GM12878 (cell line): ENCODE results near the gene ZNF700. TPM values are rescaled to one million over a fixed set of nuclear protein-coding genes. Genes with fewer than 3 reads are reported as not detected.
"Not testable (repeated sequence)": the region's sequence is repeated elsewhere in the genome, so short reads cannot be mapped to it uniquely, and the experiment has no call there.

Experiments
- ATAC-seq: fragments of 200-7000 bp; cut with Tn5 transposase; 3 replicates; pipeline ENCODE4 v1.9.1; 2020; ENCODE audit warnings: mild to moderate bottlenecking, moderate library complexity
- BruUV-seq: library from RNA; stranded (reverse); fragments of 400-500 nt; replicated peaks from 2 replicates; lab custom pipeline; 2021; lab: Mats Ljungman, UMichigan
- CTCF ChIA-PET: fragments of 300-600 bp; sonication (Branson Sonifier 250); formaldehyde crosslinking; extraction: SDS; loops from one replicate; lab custom pipeline; 2021; ENCODE audit warnings: inconsistent platforms; lab: Yijun Ruan, JAX
- POLR2A ChIA-PET: fragments of 350-600 bp; formaldehyde crosslinking; extraction: SDS; loops from one replicate; lab custom pipeline; 2021; ENCODE audit warnings: inconsistent platforms; lab: Charles Lee
- RAD21 ChIA-PET: fragments of 300-600 bp; sonication (Branson Sonifier 250); formaldehyde crosslinking; loops from one replicate; lab custom pipeline; 2023; ENCODE audit warnings: antibody characterized with exemption; ENCODE audit not compliant: unreplicated experiment; lab: Charles Lee
- SMC1A ChIA-PET: fragments of 300-600 bp; sonication (Branson Sonifier 250); formaldehyde crosslinking; loops from one replicate; lab custom pipeline; 2023; ENCODE audit not compliant: unreplicated experiment, uncharacterized antibody; lab: Charles Lee
- DNase-seq: peaks from one replicate; pipeline ENCODE4 v3.0.0-alpha.2; 2011; ENCODE audit warnings: low read depth, low spot score
- FAIRE-seq: peaks from 3 replicates; lab custom pipeline; 2011; peaks lifted over from hg19 to GRCh38; lab: Jason Lieb, UNC
- H2AFZ ChIP-seq: 2 replicates; pipeline ENCODE4 v1.6.0; 2011; ENCODE audit warnings: low read depth, low read length, control low read depth; ENCODE audit not compliant: control insufficient read depth
- H3K27ac ChIP-seq: 2 replicates; pipeline ENCODE4 v1.5.1; 2011; ENCODE audit warnings: control low read depth; ENCODE audit not compliant: control insufficient read depth, insufficient read depth
- H3K27me3 ChIP-seq, 2 experiments: replicated peaks in 1 of 2; 2 replicates each; pipeline versions ENCODE4 v1.6.0 to v1.6.1; 2011; ENCODE audit warnings: low read length in 1 of 2; ENCODE audit not compliant: control insufficient read depth in 2 of 2, insufficient read depth in 2 of 2
- H3K36me3 ChIP-seq, 2 experiments: 2 replicates each; pipeline ENCODE4 v1.5.1; 2011; ENCODE audit warnings: low read length in 1 of 2; ENCODE audit not compliant: control insufficient read depth in 2 of 2, insufficient read depth in 2 of 2
- H3K4me1 ChIP-seq: 2 replicates; pipeline ENCODE4 v1.6.1; 2011; ENCODE audit warnings: mild to moderate bottlenecking, low read length, moderate library complexity, mixed read lengths; ENCODE audit not compliant: control insufficient read depth, insufficient read depth
- H3K4me2 ChIP-seq: 2 replicates; pipeline ENCODE4 v1.6.0; 2011; ENCODE audit warnings: control low read depth; ENCODE audit not compliant: control insufficient read depth, insufficient read depth
- H3K4me3 ChIP-seq: fragments of 200-600 bp; sonication (generic); 2 replicates; pipeline ENCODE4 v1.5.1; 2016
- H3K79me2 ChIP-seq: 2 replicates; pipeline ENCODE4 v1.6.0; 2011; ENCODE audit warnings: low read length; ENCODE audit not compliant: control insufficient read depth, insufficient read depth
- H3K9ac ChIP-seq: 2 replicates; pipeline ENCODE4 v1.8.0; 2011; ENCODE audit warnings: low read length, control low read depth, mixed read lengths; ENCODE audit not compliant: control insufficient read depth, insufficient read depth
- H3K9me3 ChIP-seq: replicated peaks from 3 replicates; pipeline ENCODE4 v1.5.1; 2011; ENCODE audit warnings: mild to moderate bottlenecking, low read length; ENCODE audit not compliant: control insufficient read depth, insufficient read depth
- H4K20me1 ChIP-seq: 2 replicates; pipeline ENCODE4 v1.6.0; 2011; ENCODE audit not compliant: control insufficient read depth, insufficient read depth
- BHLHE40 ChIP-seq, 2 experiments: fragments of 450-650 bp in 1 of 2; IDR thresholded peaks; 2 replicates each; pipeline ENCODE4 v1.6.1; 2011 to 2017; ENCODE audit warnings: low read depth in 2 of 2, borderline replicate concordance in 1 of 2, improper control_type of control experiment in 1 of 2, low read length in 1 of 2, mild to moderate bottlenecking in 1 of 2
- BRCA1 ChIP-seq: IDR thresholded peaks from 2 replicates; pipeline ENCODE4 v1.6.1; 2011; ENCODE audit warnings: low read depth, low read length, improper control_type of control experiment
- CBX5 ChIP-seq: sonication (generic); IDR thresholded peaks from 2 replicates; pipeline ENCODE4 v1.6.1; 2016; ENCODE audit warnings: low read depth, moderate library complexity, mild to moderate bottlenecking, inconsistent platforms
- E2F4 ChIP-seq: IDR thresholded peaks from 2 replicates; pipeline ENCODE4 v1.6.1; 2012; ENCODE audit warnings: low read depth, low read length, improper control_type of control experiment
- E2F8 ChIP-seq: fragments of 450-650 bp; IDR thresholded peaks from 2 replicates; pipeline ENCODE4 v1.6.1; 2018; ENCODE audit warnings: mild to moderate bottlenecking, low read depth, moderate library complexity; ENCODE audit not compliant: partially characterized antibody
- ETV6 ChIP-seq, 2 experiments: fragments of 450-650 bp in 1 of 2; IDR thresholded peaks in 1 of 2; conservative IDR thresholded peaks in 1 of 2; 2 replicates each; pipeline ENCODE4 v1.6.1; 2014; ENCODE audit warnings: antibody characterized with exemption in 1 of 2, borderline replicate concordance in 1 of 2, low read depth in 1 of 2, mild to moderate bottlenecking in 1 of 2, moderate library complexity in 1 of 2
- SMAD5 ChIP-seq: IDR thresholded peaks from 2 replicates; pipeline ENCODE4 v1.6.1; 2016; ENCODE audit warnings: antibody characterized with exemption, low read depth
- SREBF1 ChIP-seq: IDR thresholded peaks from 2 replicates; pipeline ENCODE4 v1.6.1; 2012; ENCODE audit warnings: mild to moderate bottlenecking, low read length
- SREBF2 ChIP-seq: IDR thresholded peaks from 2 replicates; pipeline ENCODE4 v1.6.1; 2012; ENCODE audit warnings: mild to moderate bottlenecking, low read length
- ZBTB33 ChIP-seq: fragments of 450-650 bp; IDR thresholded peaks from 2 replicates; pipeline ENCODE4 v1.6.1; 2017; ENCODE audit warnings: mild to moderate bottlenecking
- ZNF24 ChIP-seq: fragments of 450-650 bp; IDR thresholded peaks from 2 replicates; pipeline ENCODE4 v1.6.1; 2017; ENCODE audit warnings: antibody characterized with exemption, mild to moderate bottlenecking
- WGBS: methylation state at CpG from one replicate; pipeline ENCODE4 v1.1.6; 2016; ENCODE audit warnings: low lambda C conversion rate; ENCODE audit not compliant: insufficient replicate concordance, insufficient coverage; ENCODE audit errors: missing lambda C conversion rate; 5-methylcytosine and 5-hydroxymethylcytosine counted together
- in situ Hi-C: fragments of 300-500 bp; cut with MboI; formaldehyde crosslinking; loops from 9 replicates; pipeline ENCODE4 v1.14.3; 2018; ENCODE audit warnings: mixed read lengths
- intact Hi-C: fragments of 100-400 bp; cut with micrococcal nuclease; formaldehyde crosslinking; loops from one replicate; pipeline ENCODE4 v1.14.2; 2022; ENCODE audit not compliant: unreplicated experiment
- polyA plus RNA-seq, 11 experiments: library from polyadenylated mRNA; depleted of rRNA in 4 of 11; unstranded in 6 of 11; stranded (reverse) in 5 of 11; fragments of >200 nt; fragmentation: Nextera tagmentation in 4 of 11; fragmentation: Illumina TruSeq in 1 of 11; extraction: Ambion mirVana in 4 of 11; extraction: Trizol in 1 of 11; gene quantifications; 1 replicate in 1 of 11; 2 replicates in 10 of 11; pipeline versions ENCODE4 v1.2.1 to v1.2.3, GENCODE V29; 2011 to 2016; ENCODE audit warnings: inconsistent platforms in 2 of 11, missing spikeins in 2 of 11, low read depth in 1 of 11
- total RNA-seq, 4 experiments: library from RNA; depleted of rRNA in 3 of 4; stranded (reverse); fragments of >200 nt in 3 of 4; fragmentation: Illumina TruSeq in 1 of 4; extraction: Trizol in 1 of 4; gene quantifications; 2 replicates each; pipeline versions ENCODE4 v1.2.1 to v1.2.3, GENCODE V29; 2013 to 2021

Gene ZNF700
- total and polyA plus RNA-seq, 10 of the 15 experiments (the other 5 are each of a cell fraction or from before 2014, with no cell fraction given): 6.7 to 16.0 (median 11.1) TPM

GRCh38 chr19:11924886-11925650, at the start of gene ZNF700 (continued):
- TF ChIP-seq E2F8 (no peak), E2F4 (no peak), BHLHE40 (IDR thresholded peaks at IDR 0.05; ENCODE audit: borderline replicate concordance in 1 of 2, low read depth in 2 of 2, low read length in 1 of 2) (no peak), SREBF2 (no peak), SMAD5 (peak; percentile 74; the same call in 1 of the 2 replicates), ZNF24 (no peak), ETV6 (conservative IDR thresholded peaks at IDR 0.05 in 1 of 2, IDR thresholded peaks at IDR 0.05 in 1 of 2; ENCODE audit: borderline replicate concordance in 1 of 2, low read depth in 1 of 2) (peak in 1 of 2 experiments; percentile 29; a peak in 1 of 4 replicates), BRCA1 (no peak), ZBTB33 (no peak), SREBF1 (no peak), CBX5 (no peak)

GRCh38 chr19:11879687-11880266, 45.1 kb upstream of the ZNF700 start:
- H3K27ac ChIP-seq, H3K9ac ChIP-seq, H2AFZ ChIP-seq, H3K36me3 ChIP-seq, H3K4me2 ChIP-seq, BruUV-seq, H3K4me3 ChIP-seq, in situ Hi-C loops, H4K20me1 ChIP-seq, H3K9me3 ChIP-seq, H3K27me3 ChIP-seq, ATAC-seq, H3K79me2 ChIP-seq, intact Hi-C loops, POLR2A ChIA-PET, H3K4me1 ChIP-seq, DNase-seq, FAIRE-seq: not testable (repeated sequence)
- 64% methylated on average over 16 of the region's 16 CpGs for WGBS
- ChIA-PET SMC1A (interaction anchor here (1.3 to 1.4 kb wide), 2 partner anchors 44 to 82 kb away, joined by 4 read pairs; partner anchors contain the start of gene ZNF491), RAD21 (interaction anchor here (1.8 to 2.3 kb wide), 2 partner anchors 82 to 261 kb away, joined by 6 to 8 read pairs; partner anchors contain the start of gene ZNF20), CTCF (interaction anchor here (0.7 to 3.0 kb wide), 8 partner anchors 44 to 576 kb away, joined by 3 to 19 read pairs (median 6); partner anchors contain the start of genes ZNF20 and ZNF700)
